Tibial nerve (tissue), 4 donors: Measurements from ENCODE around the gene ST3GAL2. TPM values are rescaled to one million over a fixed set of nuclear protein-coding genes. Genes with fewer than 3 reads are reported as not detected.

Experiments used
- DNase-seq, 2 donors: peaks; one replicate each; pipeline ENCODE4 v3.0.0-alpha.2; 2019; ENCODE audit warnings: low spot score in 2 of 2
- H3K27ac ChIP-seq, 4 donors: fragments of 200-600 bp; sonication (generic) in 3 of 4; one replicate each; pipeline ENCODE4 v1.5.1; 2017 to 2019; ENCODE audit warnings: mild to moderate bottlenecking in 1 of 4
- H3K27me3 ChIP-seq, 2 donors: fragments of 200-600 bp; sonication (generic) in 1 of 2; one replicate each; pipeline versions ENCODE4 v1.5.1 to v1.6.0; 2017 to 2019
- H3K36me3 ChIP-seq, 3 donors: fragments of 200-600 bp; sonication (generic); one replicate each; pipeline ENCODE4 v1.5.1; 2018 to 2019
- H3K4me1 ChIP-seq, 4 donors: fragments of 200-600 bp; sonication (generic) in 3 of 4; one replicate each; pipeline ENCODE4 v1.5.1; 2017 to 2019
- H3K4me3 ChIP-seq, 4 donors: fragments of 200-600 bp; sonication (generic) in 3 of 4; one replicate each; pipeline ENCODE4 v1.5.1; 2017 to 2019; ENCODE audit warnings: mild to moderate bottlenecking in 1 of 4, moderate library complexity in 1 of 4
- H3K9me3 ChIP-seq, 4 donors: fragments of 200-600 bp; sonication (generic) in 3 of 4; one replicate each; pipeline ENCODE4 v1.5.1; 2017 to 2019
- CTCF ChIP-seq, 5 experiments: fragments of 200-600 bp in 3 of 5; fragments of 450-650 bp in 2 of 5; sonication (generic) in 3 of 5; IDR thresholded peaks; one replicate each; pipeline ENCODE4 v1.5.1; 2016 to 2019; ENCODE audit warnings: antibody characterized with exemption in 5 of 5, mild to moderate bottlenecking in 3 of 5, moderate library complexity in 2 of 5
- EP300 ChIP-seq, 2 donors: sonication (generic); formaldehyde crosslinking; IDR thresholded peaks; one replicate each; pipeline ENCODE4 v1.6.1; 2017; ENCODE audit warnings: antibody characterized with exemption in 2 of 2, mild to moderate bottlenecking in 1 of 2
- POLR2A ChIP-seq, 2 donors: fragments of 450-650 bp; IDR thresholded peaks; one replicate each; pipeline ENCODE4 v1.6.1; 2017; ENCODE audit warnings: antibody characterized with exemption in 2 of 2, mild to moderate bottlenecking in 2 of 2, moderate library complexity in 2 of 2
- WGBS, 2 donors: methylation state at CpG; one replicate each; pipeline ENCODE4 v1.1.5; 2018; 5-methylcytosine and 5-hydroxymethylcytosine counted together
- total RNA-seq, 4 donors: library from RNA; depleted of rRNA; stranded (reverse); fragments of >200 nt; gene quantifications; one replicate each; pipeline ENCODE4 v1.1.0, GENCODE V29; 2016

Gene ST3GAL2
- total RNA-seq, 4 donors from 2014 or later: 18.6 to 32.4 (median 23.6) TPM

GRCh38 chr16:70429888-70430666, 8.8 kb downstream of the ST3GAL2 start:
- no peak for TF ChIP-seq POLR2A (IDR thresholded peaks at IDR 0.05)
- no peak for TF ChIP-seq EP300 (IDR thresholded peaks at IDR 0.05)
- no peak for TF ChIP-seq CTCF (IDR thresholded peaks at IDR 0.05)
- no peak overlapping the region for H3K4me3 ChIP-seq
- DNase-seq: no peak
- 65 to 77% methylated on average over 5 of the region's 5 CpGs for WGBS, 2 donors
- peak overlapping the region in 3 of 4 donors; percentile 68 to 78 (median 70) for H3K27ac ChIP-seq
- no peaks in the 10 kb centered on the region for H3K36me3 ChIP-seq
- H3K4me1 ChIP-seq: peaks cover 0 to 79% (median 65%) of the 10 kb centered on the region in 4 donors
- no peaks in the 10 kb centered on the region for H3K9me3 ChIP-seq
- no peaks in the 10 kb centered on the region for H3K27me3 ChIP-seq

GRCh38 chr16:70428178-70428998, 10.5 kb downstream of the ST3GAL2 start:
- Histone ChIP-seq H3K4me3 (no peak overlapping the region), H3K4me1 (peaks cover 0 to 63% (median 55%) of the 10 kb centered on the region in 4 donors)
- 7 to 8% methylated on average over 9 of the region's 9 CpGs for WGBS, 2 donors

GRCh38 chr16:70427786-70428177, 11.1 kb downstream of the ST3GAL2 start:
- peak overlapping the region in 3 of 4 donors; percentile 77 to 82 (median 78) for H3K27ac ChIP-seq
- H3K9me3 ChIP-seq: no peaks in the 10 kb centered on the region
- 45 to 49% methylated on average over 4 of the region's 4 CpGs for WGBS, 2 donors
- DNase-seq: no peak
- peak overlapping the region in 1 of 4 donors; percentile 0 for H3K4me3 ChIP-seq
- no peaks in the 10 kb centered on the region for H3K36me3 ChIP-seq
- H3K27me3 ChIP-seq: no peaks in the 10 kb centered on the region
- TF ChIP-seq POLR2A (IDR thresholded peaks at IDR 0.05): no peak
- TF ChIP-seq CTCF (IDR thresholded peaks at IDR 0.05): no peak
- TF ChIP-seq EP300 (IDR thresholded peaks at IDR 0.05): no peak
- H3K4me1 ChIP-seq: peaks cover 0 to 63% (median 50%) of the 10 kb centered on the region in 4 donors

More at GRCh38 chr16:70428178-70428998, 10.5 kb downstream of the ST3GAL2 start:
- DNase-seq: peak; percentile 58 to 65
- TF ChIP-seq EP300 (IDR thresholded peaks at IDR 0.05) (peak in 1 of 2 donors; percentile 49), POLR2A (IDR thresholded peaks at IDR 0.05) (no peak), CTCF (IDR thresholded peaks at IDR 0.05) (no peak)
- Histone ChIP-seq H3K27ac (peak overlapping the region in 3 of 4 donors; percentile 77 to 82 (median 78)), H3K36me3 (no peaks in the 10 kb centered on the region), H3K9me3 (no peaks in the 10 kb centered on the region), H3K27me3 (no peaks in the 10 kb centered on the region)

GRCh38 chr16:70422543-70422942, 16.4 kb downstream of the ST3GAL2 start:
- Histone ChIP-seq H3K27ac (no peak overlapping the region), H3K36me3 (no peaks in the 10 kb centered on the region), H3K27me3 (no peaks in the 10 kb centered on the region), H3K4me3 (no peak overlapping the region), H3K9me3 (no peaks in the 10 kb centered on the region), H3K4me1 (peaks cover 0 to 62% (median 23%) of the 10 kb centered on the region in 4 donors)
- WGBS, 2 donors: 97 to 98% methylated on average over 4 of the region's 4 CpGs
- DNase-seq: no peak
- TF ChIP-seq EP300 (IDR thresholded peaks at IDR 0.05) (no peak), POLR2A (IDR thresholded peaks at IDR 0.05) (no peak), CTCF (IDR thresholded peaks at IDR 0.05) (no peak)
